PFSK-1 (cell line): ENCODE data around the gene ZNF536.

Source experiments
- POLR2AphosphoS5 ChIP-seq: IDR thresholded peaks from 2 replicates; pipeline ENCODE4 v1.6.1; 2012; ENCODE audit warnings: low read depth, mild to moderate bottlenecking, control low read depth, low read length, moderate library complexity
- SIN3A ChIP-seq: IDR thresholded peaks from 2 replicates; pipeline ENCODE4 v1.6.1; 2012; ENCODE audit warnings: mild to moderate bottlenecking, low read length, moderate library complexity, borderline replicate concordance; ENCODE audit not compliant: insufficient read depth
- TAF1 ChIP-seq: IDR thresholded peaks from 2 replicates; pipeline ENCODE4 v1.6.1; 2012; ENCODE audit warnings: low read length, control low read depth, borderline replicate concordance; ENCODE audit not compliant: insufficient read depth
- TF ChIP-seq, protein P1 (sequence below), 2 experiments: IDR thresholded peaks; 2 replicates each; pipeline versions ENCODE4 v1.6.1 to v1.8.0; 2011 to 2012; ENCODE audit warnings: low read depth in 2 of 2, low read length in 2 of 2, control low read depth in 1 of 2, inconsistent platforms in 1 of 2, mild to moderate bottlenecking in 1 of 2, moderate library complexity in 1 of 2; ENCODE audit not compliant: insufficient read depth in 1 of 2

DNA sequence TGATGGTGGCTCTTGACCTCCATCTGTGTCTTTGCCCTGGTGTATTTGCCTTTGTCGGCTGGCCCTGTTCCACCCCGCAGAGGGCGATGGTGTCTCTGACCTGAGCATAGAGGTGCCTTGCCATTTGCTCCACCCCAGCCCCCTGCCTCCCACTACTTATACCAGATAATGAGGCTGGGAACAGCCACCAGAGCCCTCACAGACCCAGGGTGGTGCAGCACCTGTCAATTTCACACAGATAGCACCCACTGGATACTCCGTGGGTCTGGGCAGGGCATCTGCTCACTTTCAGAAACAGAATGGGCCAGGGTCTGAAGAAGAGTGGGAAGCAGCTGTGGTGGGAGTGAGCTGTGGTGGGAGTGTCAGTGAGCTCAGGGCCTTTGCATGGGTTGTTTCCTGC lies 4.1 kb downstream of the ZNF536 start:
- TF ChIP-seq TAF1 = no peak
- no peak for TF ChIP-seq SIN3A
- no peak for TF ChIP-seq POLR2AphosphoS5
- TF ChIP-seq, protein P1, sequence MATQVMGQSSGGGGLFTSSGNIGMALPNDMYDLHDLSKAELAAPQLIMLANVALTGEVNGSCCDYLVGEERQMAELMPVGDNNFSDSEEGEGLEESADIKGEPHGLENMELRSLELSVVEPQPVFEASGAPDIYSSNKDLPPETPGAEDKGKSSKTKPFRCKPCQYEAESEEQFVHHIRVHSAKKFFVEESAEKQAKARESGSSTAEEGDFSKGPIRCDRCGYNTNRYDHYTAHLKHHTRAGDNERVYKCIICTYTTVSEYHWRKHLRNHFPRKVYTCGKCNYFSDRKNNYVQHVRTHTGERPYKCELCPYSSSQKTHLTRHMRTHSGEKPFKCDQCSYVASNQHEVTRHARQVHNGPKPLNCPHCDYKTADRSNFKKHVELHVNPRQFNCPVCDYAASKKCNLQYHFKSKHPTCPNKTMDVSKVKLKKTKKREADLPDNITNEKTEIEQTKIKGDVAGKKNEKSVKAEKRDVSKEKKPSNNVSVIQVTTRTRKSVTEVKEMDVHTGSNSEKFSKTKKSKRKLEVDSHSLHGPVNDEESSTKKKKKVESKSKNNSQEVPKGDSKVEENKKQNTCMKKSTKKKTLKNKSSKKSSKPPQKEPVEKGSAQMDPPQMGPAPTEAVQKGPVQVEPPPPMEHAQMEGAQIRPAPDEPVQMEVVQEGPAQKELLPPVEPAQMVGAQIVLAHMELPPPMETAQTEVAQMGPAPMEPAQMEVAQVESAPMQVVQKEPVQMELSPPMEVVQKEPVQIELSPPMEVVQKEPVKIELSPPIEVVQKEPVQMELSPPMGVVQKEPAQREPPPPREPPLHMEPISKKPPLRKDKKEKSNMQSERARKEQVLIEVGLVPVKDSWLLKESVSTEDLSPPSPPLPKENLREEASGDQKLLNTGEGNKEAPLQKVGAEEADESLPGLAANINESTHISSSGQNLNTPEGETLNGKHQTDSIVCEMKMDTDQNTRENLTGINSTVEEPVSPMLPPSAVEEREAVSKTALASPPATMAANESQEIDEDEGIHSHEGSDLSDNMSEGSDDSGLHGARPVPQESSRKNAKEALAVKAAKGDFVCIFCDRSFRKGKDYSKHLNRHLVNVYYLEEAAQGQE (IDR thresholded peaks at IDR 0.05; ENCODE audit: insufficient read depth in 1 of 2, low read depth in 2 of 2, low read length in 2 of 2) = no peak
